Hepatocyte (in vitro differentiated cells): ENCODE data around the gene FOSB.

ENCODE experiments used
- EZH2 ChIP-seq: fragments of 200-600 bp; sonication (generic); IDR thresholded peaks from 2 replicates; pipeline ENCODE4 v1.6.1; 2016; ENCODE audit warnings: antibody characterized with exemption, mild to moderate bottlenecking, borderline replicate concordance
- EZH2phosphoT487 ChIP-seq: fragments of 200-600 bp; sonication (generic); IDR thresholded peaks from one replicate; pipeline ENCODE4 v1.6.1; 2018; ENCODE audit warnings: antibody characterized with exemption, mild to moderate bottlenecking, low read depth, moderate library complexity; ENCODE audit not compliant: unreplicated experiment, severe bottlenecking
- TF ChIP-seq, protein P1 (sequence below): fragments of 200-600 bp; sonication (generic); IDR thresholded peaks from 2 replicates; pipeline ENCODE4 v1.5.1; 2016; ENCODE audit warnings: antibody characterized with exemption, mild to moderate bottlenecking; ENCODE audit not compliant: poor library complexity

- TF ChIP-seq, protein P1, sequence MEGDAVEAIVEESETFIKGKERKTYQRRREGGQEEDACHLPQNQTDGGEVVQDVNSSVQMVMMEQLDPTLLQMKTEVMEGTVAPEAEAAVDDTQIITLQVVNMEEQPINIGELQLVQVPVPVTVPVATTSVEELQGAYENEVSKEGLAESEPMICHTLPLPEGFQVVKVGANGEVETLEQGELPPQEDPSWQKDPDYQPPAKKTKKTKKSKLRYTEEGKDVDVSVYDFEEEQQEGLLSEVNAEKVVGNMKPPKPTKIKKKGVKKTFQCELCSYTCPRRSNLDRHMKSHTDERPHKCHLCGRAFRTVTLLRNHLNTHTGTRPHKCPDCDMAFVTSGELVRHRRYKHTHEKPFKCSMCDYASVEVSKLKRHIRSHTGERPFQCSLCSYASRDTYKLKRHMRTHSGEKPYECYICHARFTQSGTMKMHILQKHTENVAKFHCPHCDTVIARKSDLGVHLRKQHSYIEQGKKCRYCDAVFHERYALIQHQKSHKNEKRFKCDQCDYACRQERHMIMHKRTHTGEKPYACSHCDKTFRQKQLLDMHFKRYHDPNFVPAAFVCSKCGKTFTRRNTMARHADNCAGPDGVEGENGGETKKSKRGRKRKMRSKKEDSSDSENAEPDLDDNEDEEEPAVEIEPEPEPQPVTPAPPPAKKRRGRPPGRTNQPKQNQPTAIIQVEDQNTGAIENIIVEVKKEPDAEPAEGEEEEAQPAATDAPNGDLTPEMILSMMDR: no peak
- no peak for TF ChIP-seq EZH2
- TF ChIP-seq EZH2phosphoT487: no peak
Observed at GRCh38 chr19:45443462-45444317, 24.1 kb upstream of the FOSB start.
